ENCODE data around the gene ZMYND19. TPM values are rescaled to one million over a fixed set of nuclear protein-coding genes. Genes with fewer than 3 reads are reported as not detected.
"Not testable (repeated sequence)": the region's sequence is repeated elsewhere in the genome, so short reads cannot be mapped to it uniquely, and the experiment has no call there.

Gene ZMYND19
- total RNA-seq, 5 donors from 2014 or later (not counting 1 experiment from before 2014, with no cell fraction given), result 18.7 to 42.0 (median 33.3) TPM

DNA sequence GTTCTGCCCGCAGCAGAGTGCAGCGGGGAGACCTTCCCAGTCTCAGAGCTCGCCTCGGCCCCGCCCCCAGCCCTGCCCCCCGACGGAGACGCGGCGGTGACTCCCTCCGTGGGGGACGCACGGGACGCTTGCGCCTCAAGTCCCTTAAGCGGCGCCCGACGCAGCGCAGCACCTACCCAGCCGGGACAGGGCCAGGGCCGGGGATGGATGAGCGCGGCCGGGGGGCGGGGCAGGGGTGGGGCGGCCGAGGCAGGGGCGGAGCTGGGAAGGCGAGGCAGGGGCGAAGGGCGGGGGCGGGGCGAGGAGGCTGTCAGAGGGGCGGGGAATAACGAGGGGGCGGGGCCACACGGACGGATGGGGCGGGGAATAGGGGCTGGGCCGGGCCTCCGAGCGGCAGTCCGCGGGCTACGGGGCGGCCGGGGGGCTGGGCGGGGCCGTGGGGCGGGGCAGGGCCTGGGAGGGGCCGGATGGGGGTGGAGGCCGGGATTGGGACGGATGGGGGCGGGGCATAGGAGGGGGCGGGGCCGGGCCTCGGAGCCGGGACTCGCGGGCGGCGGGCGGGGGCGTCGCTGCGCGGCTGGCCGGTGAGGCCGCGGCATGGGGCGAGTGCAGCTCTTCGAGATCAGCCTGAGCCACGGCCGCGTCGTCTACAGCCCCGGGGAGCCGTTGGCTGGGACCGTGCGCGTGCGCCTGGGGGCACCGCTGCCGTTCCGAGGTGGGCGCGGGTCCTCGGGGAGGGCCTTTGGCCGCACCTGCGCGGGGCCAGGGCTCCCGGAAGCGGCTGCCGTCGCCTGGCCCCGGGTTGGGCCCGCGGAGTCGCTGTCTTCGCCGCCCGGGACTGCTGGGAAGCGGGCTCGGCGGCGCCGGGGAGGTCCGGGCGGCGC, 15.1 kb upstream of the ZMYND19 start, which contains the start of gene ARRDC1:
TSS of gene ARRDC1 (plus strand) at position 566 of the 884 bp plus-strand sequence. CDS start at position 598, 32 bp downstream.
- ATAC-seq (replicated peaks in 1 of 4), result peak; percentile 85 to 89 (median 86)

DNA sequence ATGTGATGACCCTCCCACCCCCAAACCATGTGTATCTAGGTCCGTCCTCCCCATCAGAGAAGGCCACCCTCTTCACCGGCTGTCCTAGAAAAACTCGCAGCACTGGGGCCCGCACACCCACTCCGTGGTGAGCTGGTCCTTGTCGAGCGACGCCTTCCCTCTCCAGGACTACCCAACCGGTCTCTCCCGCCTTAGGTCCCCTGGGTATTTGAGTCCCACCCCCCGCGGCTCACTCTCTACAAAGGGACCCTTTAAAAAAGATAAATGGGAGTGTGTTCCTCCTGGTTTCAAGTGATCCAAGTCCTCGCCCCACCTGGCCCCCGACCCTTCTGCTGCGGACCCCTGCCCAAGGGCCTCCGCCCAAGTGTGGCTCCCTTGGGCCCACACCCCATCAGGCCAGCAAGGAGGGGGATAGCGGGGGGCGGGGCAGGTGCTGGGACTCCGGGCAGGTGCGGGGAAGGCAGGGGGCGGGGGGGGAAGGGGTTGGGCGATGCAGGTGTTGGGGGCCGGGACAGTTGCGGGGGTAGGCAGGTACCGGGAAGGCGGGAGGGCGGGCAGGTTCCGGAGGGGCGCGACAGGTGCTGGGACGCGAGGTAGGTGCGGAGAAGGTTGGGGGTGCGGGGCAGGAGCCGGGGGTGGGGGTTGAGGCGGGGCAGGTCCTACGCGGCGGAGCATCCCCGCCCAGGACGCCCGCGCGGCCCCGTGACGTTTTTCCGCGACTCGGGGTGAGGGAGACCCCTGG, 14.2 kb upstream of the ZMYND19 start:
- no peaks in the 10 kb centered on the region for H3K36me3 Mint-ChIP-seq
- ChIA-PET POLR2A (no interaction called here), CTCF (interaction anchor here in 1 of 2 donors (1.3 kb wide), 1 partner anchor 14 kb away, joined by 3 read pairs; the partner anchor contains the start of gene ZMYND19)
- H3K27ac Mint-ChIP-seq, result no peak overlapping the region
- peak overlapping the region; percentile 49 to 59 (median 56) for H3K4me3 Mint-ChIP-seq
- Histone ChIP-seq H3K36me3 (ENCODE audit: control insufficient read depth in 2 of 2, extremely low read depth in 1 of 2, insufficient read depth in 1 of 2, low read length in 1 of 2) (peaks cover 0 to 1% of the 10 kb centered on the region in 2 donors), H3K4me3 (ENCODE audit: control insufficient read depth in 1 of 2, extremely low read depth in 1 of 2, low read length in 1 of 2) (peak overlapping the region in 1 of 2 donors; percentile 37), H3K27ac (ENCODE audit: low read length) (no peak overlapping the region), H3K9me3 (no peaks in the 10 kb centered on the region), H3K27me3 (replicated peaks in 1 of 2; ENCODE audit: control insufficient read depth in 2 of 2, extremely low read depth in 1 of 2, insufficient read depth in 2 of 2, low read length in 1 of 2) (no peaks in the 10 kb centered on the region), H3K4me1 (ENCODE audit: control insufficient read depth in 1 of 2, extremely low read depth in 1 of 2, insufficient read depth in 2 of 2, low read length in 2 of 2) (peaks cover 12 to 32% of the 10 kb centered on the region in 2 experiments)
- no peaks in the 10 kb centered on the region for H3K27me3 Mint-ChIP-seq
- ATAC-seq (replicated peaks in 1 of 4), result no peak
- no peak for DNase-seq
- no peaks in the 10 kb centered on the region for H3K9me3 Mint-ChIP-seq
- peaks cover 22 to 33% (median 24%) of the 10 kb centered on the region in 3 donors for H3K4me1 Mint-ChIP-seq
- WGBS (ENCODE audit: insufficient coverage), result 11% methylated on average over 26 of the region's 49 CpGs

More for the DNA sequence above, 15.1 kb upstream of the ZMYND19 start, which contains the start of gene ARRDC1:
- under 1% methylated on average over 72 of the region's 111 CpGs for WGBS (ENCODE audit: insufficient coverage)
- peak within 1 kb of the TSS; percentile 51 to 80 for H3K4me3 ChIP-seq (ENCODE audit: control insufficient read depth in 1 of 2, extremely low read depth in 1 of 2, low read length in 1 of 2)
- no peaks in the 10 kb centered on the region for H3K9me3 ChIP-seq
- no peaks in the 10 kb centered on the region for H3K27me3 Mint-ChIP-seq
- POLR2A ChIA-PET, result no interaction called here
- H3K27ac Mint-ChIP-seq, result peak within 1 kb of the TSS; percentile 71 to 79
- peaks cover 22 to 36% (median 26%) of the 10 kb centered on the region in 3 donors for H3K4me1 Mint-ChIP-seq
- peaks cover 0 to 4% of the 10 kb centered on the region in 2 donors for H3K36me3 ChIP-seq (ENCODE audit: control insufficient read depth in 2 of 2, extremely low read depth in 1 of 2, insufficient read depth in 1 of 2, low read length in 1 of 2)
- H3K9me3 Mint-ChIP-seq, result no peaks in the 10 kb centered on the region
- H3K27ac ChIP-seq (ENCODE audit: low read length), result no peak within 1 kb of the TSS
- CTCF ChIA-PET, result interaction anchor here in 1 of 2 donors (1.3 kb wide), 1 partner anchor 15 kb away, joined by 3 read pairs; the partner anchor contains the start of gene ZMYND19
- DNase-seq, result peak; percentile 83 to 97 (median 89)
- peak within 1 kb of the TSS; percentile 76 to 85 (median 80) for H3K4me3 Mint-ChIP-seq
- no peaks in the 10 kb centered on the region for H3K36me3 Mint-ChIP-seq
- H3K27me3 ChIP-seq (replicated peaks in 1 of 2; ENCODE audit: control insufficient read depth in 2 of 2, extremely low read depth in 1 of 2, insufficient read depth in 2 of 2, low read length in 1 of 2), result no peaks in the 10 kb centered on the region
- H3K4me1 ChIP-seq (ENCODE audit: control insufficient read depth in 1 of 2, extremely low read depth in 1 of 2, insufficient read depth in 2 of 2, low read length in 2 of 2), result peaks cover 12 to 32% of the 10 kb centered on the region in 2 experiments

DNA sequence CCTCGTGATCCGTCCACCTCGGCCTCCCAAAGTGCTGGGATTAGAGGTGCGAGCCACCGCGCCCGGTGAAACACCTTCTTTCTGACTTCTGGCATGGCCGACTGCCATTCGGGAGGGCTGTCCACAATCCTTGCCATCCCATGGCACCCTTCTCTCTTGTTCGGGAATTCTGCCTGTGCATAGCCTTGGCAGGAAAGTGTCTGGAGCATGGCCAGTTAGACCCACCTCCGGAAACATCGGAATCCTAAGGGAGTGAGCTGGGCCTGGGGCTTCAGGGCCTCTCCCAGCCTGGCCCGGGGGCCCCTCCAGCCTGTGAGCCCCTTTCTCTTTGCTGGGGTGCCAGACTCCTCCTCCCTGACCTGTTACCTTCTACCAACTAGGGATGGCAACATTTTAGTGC, 13.6 kb upstream of the ZMYND19 start:
- H3K4me3 ChIP-seq (ENCODE audit: control insufficient read depth in 1 of 2, extremely low read depth in 1 of 2, low read length in 1 of 2), result peak overlapping the region in 1 of 2 donors; percentile 15
- no peak overlapping the region for H3K27ac Mint-ChIP-seq
- no peaks in the 10 kb centered on the region for H3K36me3 Mint-ChIP-seq
- H3K4me1 Mint-ChIP-seq, result peaks cover 22 to 30% (median 24%) of the 10 kb centered on the region in 3 donors
- peaks cover 12 to 32% of the 10 kb centered on the region in 2 experiments for H3K4me1 ChIP-seq (ENCODE audit: control insufficient read depth in 1 of 2, extremely low read depth in 1 of 2, insufficient read depth in 2 of 2, low read length in 2 of 2)
- H3K27me3 Mint-ChIP-seq, result no peaks in the 10 kb centered on the region
- H3K27ac ChIP-seq (ENCODE audit: low read length), result no peak overlapping the region
- no peaks in the 10 kb centered on the region for H3K27me3 ChIP-seq (replicated peaks in 1 of 2; ENCODE audit: control insufficient read depth in 2 of 2, extremely low read depth in 1 of 2, insufficient read depth in 2 of 2, low read length in 1 of 2)
- H3K9me3 Mint-ChIP-seq, result no peaks in the 10 kb centered on the region
- H3K9me3 ChIP-seq, result no peaks in the 10 kb centered on the region
- WGBS (ENCODE audit: insufficient coverage), result 98% methylated on average over 10 of the region's 13 CpGs
- DNase-seq (no peak), ATAC-seq (replicated peaks in 1 of 4) (no peak)
- CTCF ChIA-PET, result no interaction called here
- no peaks in the 10 kb centered on the region for H3K36me3 ChIP-seq (ENCODE audit: control insufficient read depth in 2 of 2, extremely low read depth in 1 of 2, insufficient read depth in 1 of 2, low read length in 1 of 2)
- POLR2A ChIA-PET, result no interaction called here
- peak overlapping the region; percentile 49 to 59 (median 56) for H3K4me3 Mint-ChIP-seq

DNA sequence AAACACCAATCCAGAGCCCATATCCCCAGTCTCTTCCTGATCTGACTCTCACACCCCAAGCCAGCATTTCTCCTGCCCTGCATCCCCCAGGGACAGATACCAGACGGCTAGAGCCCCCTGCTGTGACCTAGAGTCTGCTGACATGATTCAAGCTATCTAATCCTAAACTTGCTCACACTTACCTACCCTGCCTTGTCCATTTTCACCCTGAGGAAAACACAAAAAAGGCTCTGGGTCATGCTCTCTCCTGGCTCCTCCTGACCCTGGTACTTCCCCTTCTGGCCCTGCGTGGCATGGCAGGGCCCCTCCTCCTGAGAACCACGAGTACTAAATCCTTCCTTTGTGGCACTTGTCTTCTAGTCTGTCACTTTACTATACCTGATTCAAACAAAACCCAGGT, 12.3 kb upstream of the ZMYND19 start:
- no peaks in the 10 kb centered on the region for H3K36me3 Mint-ChIP-seq
- no peaks in the 10 kb centered on the region for H3K27me3 ChIP-seq (replicated peaks in 1 of 2; ENCODE audit: control insufficient read depth in 2 of 2, extremely low read depth in 1 of 2, insufficient read depth in 2 of 2, low read length in 1 of 2)
- DNase-seq, result no peak
- no peaks in the 10 kb centered on the region for H3K9me3 Mint-ChIP-seq
- H3K27me3 Mint-ChIP-seq, result no peaks in the 10 kb centered on the region
- H3K4me3 Mint-ChIP-seq, result peak overlapping the region in 2 of 3 donors; percentile 47 to 62
- peaks cover 17 to 22% (median 21%) of the 10 kb centered on the region in 3 donors for H3K4me1 Mint-ChIP-seq
- H3K4me3 ChIP-seq (ENCODE audit: control insufficient read depth in 1 of 2, extremely low read depth in 1 of 2, low read length in 1 of 2), result no peak overlapping the region
- H3K27ac ChIP-seq (ENCODE audit: low read length), result no peak overlapping the region
- H3K4me1 ChIP-seq (ENCODE audit: control insufficient read depth in 1 of 2, extremely low read depth in 1 of 2, insufficient read depth in 2 of 2, low read length in 2 of 2), result peaks cover 12 to 23% of the 10 kb centered on the region in 2 experiments
- no peaks in the 10 kb centered on the region for H3K36me3 ChIP-seq (ENCODE audit: control insufficient read depth in 2 of 2, extremely low read depth in 1 of 2, insufficient read depth in 1 of 2, low read length in 1 of 2)
- 43% methylated on average over 1 of the region's 3 CpGs for WGBS (ENCODE audit: insufficient coverage)
- CTCF ChIA-PET, result no interaction called here
- H3K27ac Mint-ChIP-seq, result no peak overlapping the region
- POLR2A ChIA-PET, result no interaction called here
- no peaks in the 10 kb centered on the region for H3K9me3 ChIP-seq
- no peak for ATAC-seq (replicated peaks in 1 of 4)

DNA sequence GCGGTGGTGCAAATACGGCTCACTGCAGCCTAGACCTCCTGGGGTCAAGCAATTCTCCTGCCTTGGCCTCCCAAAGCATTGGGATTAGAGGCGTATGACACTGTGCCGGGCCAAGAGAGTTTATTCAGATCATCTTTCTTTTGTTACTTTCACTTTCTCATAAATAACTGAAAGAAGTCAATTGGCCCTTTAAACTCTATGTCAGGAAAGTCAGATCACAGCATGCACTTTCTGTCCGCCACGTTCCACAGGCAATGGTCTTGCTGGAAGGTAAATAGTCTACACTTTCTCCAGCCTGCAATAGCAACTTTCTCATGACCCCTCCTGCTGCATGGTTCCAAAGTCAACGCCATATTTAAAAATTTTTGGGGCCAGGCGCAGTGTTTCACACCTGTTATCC, 8.6 kb upstream of the ZMYND19 start:
- DNase-seq, result no peak
- no peak for ATAC-seq (replicated peaks in 1 of 4)
- H3K4me1 Mint-ChIP-seq, result peaks cover 4 to 8% (median 8%) of the 10 kb centered on the region in 3 donors
- Histone ChIP-seq H3K27me3 (replicated peaks in 1 of 2; ENCODE audit: control insufficient read depth in 2 of 2, extremely low read depth in 1 of 2, insufficient read depth in 2 of 2, low read length in 1 of 2) (no peaks in the 10 kb centered on the region), H3K27ac (ENCODE audit: low read length) (no peak overlapping the region), H3K9me3 (no peaks in the 10 kb centered on the region), H3K36me3 (ENCODE audit: control insufficient read depth in 2 of 2, extremely low read depth in 1 of 2, insufficient read depth in 1 of 2, low read length in 1 of 2) (no peaks in the 10 kb centered on the region), H3K4me1 (ENCODE audit: control insufficient read depth in 1 of 2, extremely low read depth in 1 of 2, insufficient read depth in 2 of 2, low read length in 2 of 2) (peaks cover 0 to under 1% of the 10 kb centered on the region in 2 experiments), H3K4me3 (ENCODE audit: control insufficient read depth in 1 of 2, extremely low read depth in 1 of 2, low read length in 1 of 2) (no peak overlapping the region)
- POLR2A ChIA-PET, result no interaction called here
- 87% methylated on average over 3 of the region's 8 CpGs for WGBS (ENCODE audit: insufficient coverage)
- CTCF ChIA-PET, result no interaction called here
- no peaks in the 10 kb centered on the region for H3K27me3 Mint-ChIP-seq
- no peak overlapping the region for H3K27ac Mint-ChIP-seq
- no peak overlapping the region for H3K4me3 Mint-ChIP-seq
- no peaks in the 10 kb centered on the region for H3K36me3 Mint-ChIP-seq
- H3K9me3 Mint-ChIP-seq, result no peaks in the 10 kb centered on the region

DNA sequence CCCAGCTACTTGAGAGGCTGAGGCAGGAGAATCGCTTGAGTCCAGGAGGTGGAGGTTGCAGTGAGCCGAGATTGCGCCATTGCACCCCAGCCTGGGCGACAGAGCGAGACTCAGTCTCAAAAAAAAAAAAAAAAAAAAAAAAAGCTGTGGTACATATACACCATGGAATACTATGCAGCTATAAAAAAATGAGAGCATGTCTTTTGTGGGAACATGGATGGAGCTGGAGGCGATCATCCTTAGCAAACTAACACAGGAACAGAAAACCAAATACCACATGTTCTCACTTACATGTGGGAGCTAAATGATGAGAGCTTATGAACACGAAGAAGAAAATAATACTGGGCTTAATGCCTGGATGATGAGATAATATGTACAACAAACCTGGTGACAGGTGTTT, 6.3 kb upstream of the ZMYND19 start:
- no CpG with 5 or more reads among the region's 7 CpGs for WGBS (ENCODE audit: insufficient coverage)
- POLR2A ChIA-PET; H3K4me1 ChIP-seq (ENCODE audit: control insufficient read depth in 1 of 2, extremely low read depth in 1 of 2, insufficient read depth in 2 of 2, low read length in 2 of 2); H3K9me3 ChIP-seq; H3K4me3 Mint-ChIP-seq; DNase-seq; H3K9me3 Mint-ChIP-seq; H3K36me3 ChIP-seq (ENCODE audit: control insufficient read depth in 2 of 2, extremely low read depth in 1 of 2, insufficient read depth in 1 of 2, low read length in 1 of 2); H3K27me3 Mint-ChIP-seq; ATAC-seq (replicated peaks in 1 of 4); H3K27ac Mint-ChIP-seq; H3K36me3 Mint-ChIP-seq; H3K4me1 Mint-ChIP-seq; H3K27ac ChIP-seq (ENCODE audit: low read length); CTCF ChIA-PET; H3K27me3 ChIP-seq (replicated peaks in 1 of 2; ENCODE audit: control insufficient read depth in 2 of 2, extremely low read depth in 1 of 2, insufficient read depth in 2 of 2, low read length in 1 of 2); H3K4me3 ChIP-seq (ENCODE audit: control insufficient read depth in 1 of 2, extremely low read depth in 1 of 2, low read length in 1 of 2): not testable (repeated sequence)

Data from T-cell (primary cell).